Stimulated activated CD4-positive, alpha-beta T cell treated with anti-CD3 and anti-CD28 coated beads, Interleukin-12 subunit alpha, Interleukin-12 subunit beta, amount 100 ng/mL, for 24 hours (primary cell): ENCODE results near the gene NCAPH2.
"Not testable (repeated sequence)": the region's sequence is repeated elsewhere in the genome, so short reads cannot be mapped to it uniquely, and the experiment has no call there.

Experiments used
- DNase-seq, 2 experiments: peaks; one replicate each; pipeline ENCODE4 v3.0.0-alpha.2; 2020; ENCODE audit warnings: low read depth in 2 of 2

The NCAPH2 gene

GRCh38 chr22:50517495-50518260 is 9.7 kb downstream of the NCAPH2 start:
- DNase-seq = no peak

- no peak for DNase-seq
These were observed 10.6 kb downstream of the NCAPH2 start for GRCh38 chr22:50518606-50519005.

DNA sequence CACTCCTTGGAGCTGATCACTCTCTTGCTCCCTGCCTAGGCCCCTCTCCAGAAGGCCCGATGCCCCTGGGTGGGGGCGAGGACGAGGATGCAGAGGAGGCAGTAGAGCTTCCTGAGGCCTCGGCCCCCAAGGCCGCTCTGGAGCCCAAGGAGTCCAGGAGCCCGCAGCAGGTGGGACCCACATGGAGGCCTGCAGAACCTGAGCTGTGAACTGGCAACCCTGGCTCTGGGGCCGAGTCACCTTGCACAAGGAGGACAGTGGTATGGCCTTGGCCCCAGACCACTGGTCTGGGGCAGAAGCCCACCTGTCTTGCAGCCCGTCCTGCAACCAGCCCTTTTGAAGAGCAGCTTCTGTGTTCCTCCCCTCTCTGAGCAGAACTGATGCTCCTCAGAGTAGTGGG is 11.1 kb downstream of the NCAPH2 start:
- no peak for DNase-seq

DNA sequence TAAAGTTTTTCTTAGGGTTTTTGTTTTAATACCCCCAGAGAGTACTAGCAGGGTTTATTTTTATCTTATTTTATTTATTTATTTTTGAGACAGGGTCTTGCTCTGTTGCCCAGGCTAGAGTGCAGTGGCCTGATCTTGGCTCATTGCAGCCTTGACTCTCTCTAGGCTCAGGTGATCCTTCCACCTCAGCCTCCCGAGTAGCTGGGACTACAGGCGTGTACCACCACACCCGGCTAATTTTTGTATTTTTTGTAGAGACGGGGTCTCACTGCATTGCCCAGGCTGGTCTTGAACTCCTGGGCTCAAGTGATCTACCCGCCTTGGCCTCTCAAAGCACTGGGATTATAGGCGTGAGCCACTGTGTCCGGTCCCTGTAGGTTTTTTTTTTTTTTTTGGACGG is 12.2 kb downstream of the NCAPH2 start:
- DNase-seq = not testable (repeated sequence)

GRCh38 chr22:50520826-50521453 is 12.9 kb downstream of the NCAPH2 start:
- no peak for DNase-seq

DNA sequence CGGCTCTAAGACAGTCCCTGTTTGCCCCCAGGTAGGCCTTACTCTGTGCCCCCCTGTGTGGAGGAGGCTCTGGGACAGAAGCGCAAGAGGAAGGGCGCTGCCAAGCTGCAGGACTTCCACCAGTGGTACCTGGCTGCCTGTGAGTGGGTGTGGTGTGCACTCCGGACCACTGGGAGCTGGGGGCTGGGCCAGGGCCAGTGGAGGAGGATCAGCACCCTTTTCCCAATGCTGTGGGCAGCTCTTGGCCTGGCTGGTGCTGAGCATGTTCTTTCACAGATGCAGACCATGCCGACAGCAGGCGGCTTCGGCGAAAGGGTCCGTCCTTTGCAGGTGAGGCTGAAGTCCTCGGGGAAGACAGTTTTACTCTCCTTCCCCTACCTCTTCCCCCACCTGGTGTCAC is 13.7 kb downstream of the NCAPH2 start:
- DNase-seq = no peak

- no peak for DNase-seq
These were observed 14.3 kb downstream of the NCAPH2 start for GRCh38 chr22:50522208-50522805.

GRCh38 chr22:50522806-50523438 is 14.9 kb downstream of the NCAPH2 start:
- DNase-seq = no peak

- no peak for DNase-seq
These were observed 15.4 kb downstream of the NCAPH2 start for GRCh38 chr22:50523458-50523805.

GRCh38 chr22:50523806-50524675 is 16.0 kb downstream of the NCAPH2 start:
- no peak for DNase-seq

DNA sequence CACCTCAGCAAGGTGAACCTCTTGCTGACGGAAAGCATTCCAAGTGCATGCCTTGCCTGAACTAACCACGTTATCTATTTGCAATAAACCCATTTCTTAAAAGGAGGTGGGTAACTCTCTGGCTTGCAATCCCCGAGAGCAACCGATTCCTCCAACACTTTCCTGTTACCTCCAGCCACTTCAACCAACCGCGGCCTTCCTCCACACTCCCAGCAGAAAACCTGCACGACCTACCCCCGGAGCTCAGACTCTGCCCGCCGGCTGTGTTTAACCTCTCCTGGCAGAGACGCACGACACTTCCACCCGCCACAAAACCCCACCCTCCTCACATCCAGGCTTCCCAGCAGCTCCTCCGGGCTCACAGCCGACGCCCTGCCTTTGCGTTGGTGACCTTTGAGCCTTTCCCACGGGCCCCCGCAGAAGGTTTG is 16.7 kb downstream of the NCAPH2 start:
- no peak for DNase-seq

DNA sequence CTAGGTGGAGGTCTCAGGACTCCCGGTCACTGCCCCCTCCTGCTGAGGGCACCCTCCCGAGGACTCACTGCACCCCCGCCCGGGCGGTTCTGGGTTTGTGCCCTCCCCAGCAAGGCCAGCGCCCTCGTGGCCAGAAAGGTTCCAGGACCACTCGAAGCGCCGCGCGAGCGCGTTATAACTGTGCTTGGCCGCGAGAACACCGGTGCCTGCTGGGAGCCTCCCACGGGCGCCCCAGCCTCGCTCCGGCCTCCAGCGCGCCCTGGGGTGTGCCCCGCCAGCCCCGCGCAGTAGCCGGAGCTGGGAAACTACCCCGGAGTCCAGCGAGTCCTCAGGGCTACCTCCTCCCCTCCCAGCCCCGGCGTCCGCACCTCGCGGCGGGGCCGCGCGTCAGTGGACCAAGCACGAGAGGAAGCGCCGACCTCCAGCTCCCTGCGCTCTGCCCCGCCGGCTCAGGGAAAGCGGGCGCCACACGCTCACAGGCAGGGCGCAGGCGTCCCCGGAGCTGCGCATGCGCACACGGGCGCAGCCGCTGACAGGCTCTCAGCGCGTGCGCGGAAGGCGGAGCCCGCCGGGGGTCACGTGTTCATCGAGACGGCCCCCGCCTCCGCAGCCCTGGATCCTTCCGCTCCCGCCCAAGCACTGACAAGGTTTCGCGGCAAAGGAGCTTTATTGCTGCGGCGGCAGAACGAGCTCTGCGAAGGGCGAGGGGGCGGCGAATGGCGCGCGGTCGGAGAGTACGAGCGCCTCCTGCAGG is 17.3 kb downstream of the NCAPH2 start, which contains the start of gene SCO2:
TSS of gene SCO2 (minus strand) at position 495 of the 754 bp plus-strand sequence. CDS start 1,187 bp downstream, outside the sequence.
- peak; percentile 96 to 97 for DNase-seq

DNA sequence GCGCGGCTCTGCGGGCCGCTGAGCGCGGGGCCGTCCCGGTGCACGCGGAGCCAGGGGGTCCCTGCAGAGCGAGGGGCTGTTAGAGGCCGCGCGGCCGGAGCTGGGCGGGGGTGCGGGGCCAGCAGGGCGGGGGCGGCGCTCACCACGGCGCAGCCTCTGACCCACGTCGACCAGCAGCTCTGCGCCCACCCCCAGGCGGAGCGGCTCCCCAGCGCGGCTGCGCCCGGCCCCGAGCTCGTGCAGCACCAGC is 17.8 kb downstream of the NCAPH2 start:
- no peak for DNase-seq

GRCh38 chr22:50526108-50526833 is 18.2 kb downstream of the NCAPH2 start:
- DNase-seq = peak; percentile 79 to 87

GRCh38 chr22:50526834-50527801 is 19.1 kb downstream of the NCAPH2 start:
- DNase-seq = no peak

DNA sequence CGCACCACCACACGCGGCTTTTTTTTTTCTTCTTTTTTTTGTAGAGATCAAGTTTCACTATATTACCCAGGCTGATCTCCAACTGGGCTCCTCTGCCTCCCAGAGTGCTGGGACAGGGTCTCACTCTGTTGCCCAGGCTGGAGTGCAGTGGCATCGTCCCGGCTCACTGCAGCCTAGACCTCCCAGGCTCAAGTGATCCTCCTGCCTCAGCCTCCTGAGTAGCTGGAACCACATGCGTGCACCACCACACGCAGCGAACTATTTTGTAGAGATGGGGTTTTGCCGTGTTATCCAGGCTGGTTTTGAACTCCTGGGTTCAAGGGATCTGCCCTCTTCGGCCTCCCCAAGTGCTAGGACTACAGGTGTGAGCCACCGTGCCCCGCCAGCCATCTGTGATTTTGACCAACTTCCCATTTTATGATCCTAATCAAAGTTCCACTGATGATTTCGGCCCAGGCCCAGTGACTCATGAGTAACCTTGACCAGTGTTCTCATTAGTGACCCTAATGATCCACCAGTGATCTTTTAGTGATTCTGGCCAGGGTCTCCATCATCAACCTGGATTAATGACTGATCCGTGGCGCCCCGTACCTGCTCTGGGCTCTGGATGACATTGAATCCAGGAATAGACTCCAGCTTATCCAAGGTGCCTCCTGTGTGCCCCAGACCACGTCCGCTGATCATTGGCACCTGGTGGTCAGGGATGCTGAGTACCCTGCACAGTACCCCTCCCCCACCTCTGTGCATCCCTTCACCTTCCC is 20.1 kb downstream of the NCAPH2 start:
- DNase-seq = no peak

DNA sequence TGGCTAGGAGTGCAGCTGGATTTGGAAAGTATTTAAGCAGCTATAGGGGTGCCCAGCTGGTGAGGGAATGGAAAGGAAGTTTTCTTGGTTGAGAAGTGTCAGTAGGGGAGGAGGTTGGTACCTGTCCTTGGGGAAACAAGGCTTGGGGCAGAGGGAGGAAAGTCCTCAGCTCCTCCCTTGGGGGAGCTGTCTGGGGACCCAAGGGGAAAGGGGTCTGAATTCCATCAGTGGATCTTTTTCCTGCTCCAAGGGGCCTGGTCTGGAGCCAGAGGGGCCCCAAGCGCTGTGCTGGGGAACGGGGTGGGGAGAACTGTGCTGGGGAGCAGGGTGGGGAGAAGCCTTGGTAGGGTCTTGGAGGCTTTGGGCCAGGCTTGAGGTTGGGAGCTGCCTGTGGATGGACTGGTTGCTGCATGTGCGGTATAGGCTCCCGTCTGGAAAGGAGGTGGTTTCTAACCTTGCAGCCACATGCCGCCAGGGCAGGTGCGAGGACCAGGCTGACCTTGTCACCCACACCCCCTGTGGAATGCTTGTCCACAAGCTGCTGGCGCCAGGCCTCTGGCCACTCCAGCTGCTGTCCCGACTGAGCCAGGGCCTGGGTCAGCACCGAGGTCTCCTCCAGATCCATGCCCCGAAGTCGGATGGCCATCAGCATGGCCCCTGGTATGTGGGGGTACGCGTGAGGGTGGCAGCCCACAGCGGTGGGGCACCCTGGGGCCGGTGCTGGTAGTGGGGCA is 20.8 kb downstream of the NCAPH2 start:
- no peak for DNase-seq

DNA sequence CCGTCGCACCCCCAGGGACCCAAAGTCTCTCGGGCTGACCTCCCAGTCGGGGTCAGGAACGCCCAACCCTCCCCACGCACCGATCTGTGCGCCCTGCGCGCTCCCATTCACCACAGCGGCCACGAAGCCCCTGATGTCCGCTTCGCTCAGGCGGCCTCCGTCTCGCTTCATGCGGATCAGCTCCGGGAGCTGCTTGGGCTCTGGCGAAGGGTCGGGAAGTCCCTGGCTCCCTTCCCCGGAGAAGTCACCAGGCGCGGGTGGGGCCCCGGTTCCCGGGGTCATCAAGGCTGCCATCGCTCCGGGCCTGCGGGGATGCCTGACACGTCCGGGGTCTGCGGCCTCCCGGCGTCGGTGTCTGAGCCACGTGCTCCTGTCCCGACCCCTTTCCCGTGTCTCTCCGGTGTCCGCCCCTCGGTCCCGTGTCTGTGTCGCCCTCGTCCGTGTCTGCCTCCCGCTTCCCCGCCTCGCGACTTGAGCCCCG is 21.4 kb downstream of the NCAPH2 start:
- no peak for DNase-seq
